Liver (tissue), 9 donors: ENCODE data around the gene DPM2. TPM values are rescaled to one million over a fixed set of nuclear protein-coding genes. Genes with fewer than 3 reads are reported as not detected.

Experiments used
- DNase-seq: peaks from one replicate; pipeline ENCODE4 v3.0.0-alpha.2; 2017; ENCODE audit warnings: low spot score
- H3K27ac ChIP-seq, 2 donors: one replicate each; pipeline ENCODE4 v1.7.0; 2013; ENCODE audit warnings: inconsistent platforms in 2 of 2, low read length in 2 of 2, control low read depth in 1 of 2, low read depth in 1 of 2, mild to moderate bottlenecking in 1 of 2
- H3K27me3 ChIP-seq, 4 donors: one replicate each; pipeline versions ENCODE4 v1.6.1 to v1.7.0; 2013; ENCODE audit warnings: low read length in 3 of 4, inconsistent platforms in 1 of 4, mild to moderate bottlenecking in 1 of 4, moderate library complexity in 1 of 4; ENCODE audit not compliant: control insufficient read depth in 4 of 4, insufficient read depth in 4 of 4
- H3K36me3 ChIP-seq, 4 donors: one replicate each; pipeline versions ENCODE4 v1.6.1 to v1.7.0; 2013; ENCODE audit warnings: low read length in 3 of 4, mild to moderate bottlenecking in 3 of 4, low read depth in 1 of 4, moderate library complexity in 1 of 4; ENCODE audit not compliant: control insufficient read depth in 4 of 4, insufficient read depth in 3 of 4
- H3K4me1 ChIP-seq, 4 donors: one replicate each; pipeline versions ENCODE4 v1.6.1 to v1.7.0; 2013; ENCODE audit warnings: low read length in 3 of 4, mild to moderate bottlenecking in 3 of 4, moderate library complexity in 1 of 4; ENCODE audit not compliant: control insufficient read depth in 4 of 4, insufficient read depth in 4 of 4
- H3K4me3 ChIP-seq, 3 donors: one replicate each; pipeline versions ENCODE4 v1.6.1 to v1.7.0; 2013; ENCODE audit warnings: low read length in 3 of 3, control low read depth in 1 of 3, low read depth in 1 of 3, mild to moderate bottlenecking in 1 of 3
- H3K9ac ChIP-seq, 2 donors: one replicate each; pipeline ENCODE4 v1.7.0; 2013; ENCODE audit warnings: low read length in 2 of 2, mild to moderate bottlenecking in 2 of 2, moderate library complexity in 2 of 2, control low read depth in 1 of 2, low read depth in 1 of 2
- H3K9me3 ChIP-seq, 4 donors: one replicate each; pipeline versions ENCODE4 v1.6.1 to v1.7.0; 2013; ENCODE audit warnings: low read length in 3 of 4; ENCODE audit not compliant: control insufficient read depth in 4 of 4
- CTCF ChIP-seq: fragments of 150-350 bp; IDR thresholded peaks from 2 replicates; pipeline ENCODE4 v1.5.1; 2017; ENCODE audit warnings: improper control_type of control experiment, low read depth, low read length; ENCODE audit not compliant: missing input control
- EGR1 ChIP-seq, 2 donors: IDR thresholded peaks; 2 replicates each; pipeline ENCODE4 v1.6.1; 2016 to 2018; ENCODE audit warnings: antibody characterized with exemption in 2 of 2, low read depth in 2 of 2
- FOXA1 ChIP-seq: IDR thresholded peaks from 2 replicates; pipeline ENCODE4 v1.6.1; 2016; ENCODE audit warnings: antibody characterized with exemption
- FOXA2 ChIP-seq: IDR thresholded peaks from 2 replicates; pipeline ENCODE4 v1.6.1; 2016; ENCODE audit warnings: antibody characterized with exemption
- GABPA ChIP-seq, 2 donors: IDR thresholded peaks in 1 of 2; conservative IDR thresholded peaks in 1 of 2; 2 replicates each; pipeline ENCODE4 v1.6.1; 2016; ENCODE audit warnings: antibody characterized with exemption in 2 of 2, mild to moderate bottlenecking in 1 of 2, moderate library complexity in 1 of 2
- HNF4A ChIP-seq, 2 donors: conservative IDR thresholded peaks; 2 replicates each; pipeline ENCODE4 v1.6.1; 2016; ENCODE audit warnings: antibody characterized with exemption in 2 of 2, mild to moderate bottlenecking in 2 of 2
- HNF4G ChIP-seq: IDR thresholded peaks from 2 replicates; pipeline ENCODE4 v1.6.1; 2016; ENCODE audit warnings: antibody characterized with exemption
- JUND ChIP-seq, 2 donors: IDR thresholded peaks; 2 replicates each; pipeline ENCODE4 v1.6.1; 2016; ENCODE audit warnings: antibody characterized with exemption in 2 of 2
- MAX ChIP-seq: IDR thresholded peaks from 2 replicates; pipeline ENCODE4 v1.6.1; 2016; ENCODE audit warnings: antibody characterized with exemption
- NR2F2 ChIP-seq: IDR thresholded peaks from 2 replicates; pipeline ENCODE4 v1.6.1; 2016; ENCODE audit warnings: antibody characterized with exemption
- RAD21 ChIP-seq, 2 donors: IDR thresholded peaks; 2 replicates each; pipeline ENCODE4 v1.6.1; 2016; ENCODE audit warnings: antibody characterized with exemption in 2 of 2, mild to moderate bottlenecking in 2 of 2
- REST ChIP-seq: IDR thresholded peaks from 2 replicates; pipeline ENCODE4 v1.6.1; 2016; ENCODE audit warnings: antibody characterized with exemption, mild to moderate bottlenecking
- RXRA ChIP-seq, 2 donors: IDR thresholded peaks; 2 replicates each; pipeline ENCODE4 v1.6.1; 2017 to 2018; ENCODE audit warnings: antibody characterized with exemption in 2 of 2, mild to moderate bottlenecking in 1 of 2
- SP1 ChIP-seq: IDR thresholded peaks from 2 replicates; pipeline ENCODE4 v1.6.1; 2018; ENCODE audit warnings: antibody characterized with exemption, mild to moderate bottlenecking
- TAF1 ChIP-seq: conservative IDR thresholded peaks from 2 replicates; pipeline ENCODE4 v1.6.1; 2016; ENCODE audit warnings: antibody characterized with exemption, mild to moderate bottlenecking
- YY1 ChIP-seq: IDR thresholded peaks from 2 replicates; pipeline ENCODE4 v1.6.1; 2016; ENCODE audit warnings: antibody characterized with exemption, mild to moderate bottlenecking
- WGBS: extraction: QIAGEN DNeasy Blood & Tissue Kit; methylation state at CpG from one replicate; pipeline ENCODE4 v1.1.7; 2013; 5-methylcytosine and 5-hydroxymethylcytosine counted together
- polyA plus RNA-seq, 2 donors: library from polyadenylated mRNA; stranded (reverse) in 1 of 2; unstranded in 1 of 2; fragments of 200-250 nt in 1 of 2; fragments of >200 nt in 1 of 2; fragmentation: Nextera tagmentation in 1 of 2; extraction: Ambion mirVana in 1 of 2; gene quantifications; one replicate each; pipeline versions ENCODE4 v1.2.1 to v1.2.3, GENCODE V29; 2013 to 2015
- total RNA-seq, 2 donors: library from RNA; depleted of rRNA; stranded (reverse); fragments of >200 nt; gene quantifications; one replicate each; pipeline ENCODE4 v1.2.3, GENCODE V29; 2014
- TF ChIP-seq, protein P1 (sequence below): IDR thresholded peaks from 2 replicates; pipeline ENCODE4 v1.6.1; 2016; ENCODE audit warnings: antibody characterized with exemption
- TF ChIP-seq, protein P2 (sequence below): IDR thresholded peaks from 2 replicates; pipeline ENCODE4 v1.6.1; 2016; ENCODE audit warnings: antibody characterized with exemption
- donor health status: healthy.
- donor health status: healthy.
- donor health status: healthy.
- donor health status: healthy.
- donor health status: healthy.

The DPM2 gene
- total and polyA plus RNA-seq, 4 donors: 9.3 to 25.0 (median 22.0) TPM

- no peak overlapping the region for H3K9ac ChIP-seq
Measured at GRCh38 chr9:127960410-127961154, 22.9 kb upstream of the DPM2 start.

More at GRCh38 chr9:127960410-127961154, 22.9 kb upstream of the DPM2 start:
- no peak overlapping the region for H3K4me3 ChIP-seq
- peaks cover 20 to 53% (median 40%) of the 10 kb centered on the region in 4 donors for H3K4me1 ChIP-seq
- TF ChIP-seq HNF4G (no peak), MAX (no peak), CTCF (no peak), FOXA2 (no peak), GABPA (IDR thresholded peaks at IDR 0.05 in 1 of 2, conservative IDR thresholded peaks at IDR 0.05 in 1 of 2) (no peak), HNF4A (conservative IDR thresholded peaks at IDR 0.05) (no peak), RXRA (IDR thresholded peaks at IDR 0.05) (no peak), JUND (IDR thresholded peaks at IDR 0.05) (no peak), NR2F2 (no peak), RAD21 (IDR thresholded peaks at IDR 0.05) (no peak), EGR1 (IDR thresholded peaks at IDR 0.05; ENCODE audit: low read depth in 2 of 2) (no peak), SP1 (no peak), YY1 (no peak), REST (no peak), TAF1 (no peak), FOXA1 (no peak)
- TF ChIP-seq, protein P1, sequence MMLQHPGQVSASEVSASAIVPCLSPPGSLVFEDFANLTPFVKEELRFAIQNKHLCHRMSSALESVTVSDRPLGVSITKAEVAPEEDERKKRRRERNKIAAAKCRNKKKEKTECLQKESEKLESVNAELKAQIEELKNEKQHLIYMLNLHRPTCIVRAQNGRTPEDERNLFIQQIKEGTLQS: no peak
- TF ChIP-seq, protein P2, sequence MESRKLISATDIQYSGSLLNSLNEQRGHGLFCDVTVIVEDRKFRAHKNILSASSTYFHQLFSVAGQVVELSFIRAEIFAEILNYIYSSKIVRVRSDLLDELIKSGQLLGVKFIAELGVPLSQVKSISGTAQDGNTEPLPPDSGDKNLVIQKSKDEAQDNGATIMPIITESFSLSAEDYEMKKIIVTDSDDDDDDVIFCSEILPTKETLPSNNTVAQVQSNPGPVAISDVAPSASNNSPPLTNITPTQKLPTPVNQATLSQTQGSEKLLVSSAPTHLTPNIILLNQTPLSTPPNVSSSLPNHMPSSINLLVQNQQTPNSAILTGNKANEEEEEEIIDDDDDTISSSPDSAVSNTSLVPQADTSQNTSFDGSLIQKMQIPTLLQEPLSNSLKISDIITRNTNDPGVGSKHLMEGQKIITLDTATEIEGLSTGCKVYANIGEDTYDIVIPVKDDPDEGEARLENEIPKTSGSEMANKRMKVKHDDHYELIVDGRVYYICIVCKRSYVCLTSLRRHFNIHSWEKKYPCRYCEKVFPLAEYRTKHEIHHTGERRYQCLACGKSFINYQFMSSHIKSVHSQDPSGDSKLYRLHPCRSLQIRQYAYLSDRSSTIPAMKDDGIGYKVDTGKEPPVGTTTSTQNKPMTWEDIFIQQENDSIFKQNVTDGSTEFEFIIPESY: no peak
- no peaks in the 10 kb centered on the region for H3K9me3 ChIP-seq
- no peaks in the 10 kb centered on the region for H3K27me3 ChIP-seq
- H3K36me3 ChIP-seq: no peaks in the 10 kb centered on the region
- 59% methylated on average over 11 of the region's 11 CpGs for WGBS
- peak overlapping the region in 1 of 2 donors; percentile 39 for H3K27ac ChIP-seq
- no peak for DNase-seq
